ENCODE data around the gene JPH2. TPM values are rescaled to one million over a fixed set of nuclear protein-coding genes. Genes with fewer than 3 reads are reported as not detected.

Gene JPH2
- total RNA-seq, 2 donors from 2014 or later: 29.1 to 31.1 TPM

DNA sequence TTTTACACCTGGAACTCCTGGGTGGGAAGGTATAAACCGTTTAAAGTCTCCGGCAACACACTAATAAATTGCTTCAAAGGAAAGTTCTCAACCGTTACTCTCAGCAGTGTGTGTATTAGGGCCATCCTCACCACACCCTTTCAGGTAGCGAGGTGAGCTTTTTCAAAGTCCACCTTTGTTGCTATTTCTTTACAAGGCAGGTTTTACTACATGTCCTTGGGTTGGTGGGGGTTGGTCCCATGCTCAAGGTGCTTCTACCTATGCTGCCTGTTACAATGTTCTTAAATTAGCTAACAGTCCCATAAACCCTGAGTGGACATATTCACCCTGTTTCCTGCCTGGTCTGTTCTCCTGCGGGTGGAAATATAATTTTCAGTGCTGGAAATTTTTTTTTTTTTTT is 36.7 kb upstream of the JPH2 start:
- TF ChIP-seq POLR2A (IDR thresholded peaks at IDR 0.05): no peak
- no peak for TF ChIP-seq POLR2AphosphoS5 (IDR thresholded peaks at IDR 0.05)
- TF ChIP-seq, protein P1, sequence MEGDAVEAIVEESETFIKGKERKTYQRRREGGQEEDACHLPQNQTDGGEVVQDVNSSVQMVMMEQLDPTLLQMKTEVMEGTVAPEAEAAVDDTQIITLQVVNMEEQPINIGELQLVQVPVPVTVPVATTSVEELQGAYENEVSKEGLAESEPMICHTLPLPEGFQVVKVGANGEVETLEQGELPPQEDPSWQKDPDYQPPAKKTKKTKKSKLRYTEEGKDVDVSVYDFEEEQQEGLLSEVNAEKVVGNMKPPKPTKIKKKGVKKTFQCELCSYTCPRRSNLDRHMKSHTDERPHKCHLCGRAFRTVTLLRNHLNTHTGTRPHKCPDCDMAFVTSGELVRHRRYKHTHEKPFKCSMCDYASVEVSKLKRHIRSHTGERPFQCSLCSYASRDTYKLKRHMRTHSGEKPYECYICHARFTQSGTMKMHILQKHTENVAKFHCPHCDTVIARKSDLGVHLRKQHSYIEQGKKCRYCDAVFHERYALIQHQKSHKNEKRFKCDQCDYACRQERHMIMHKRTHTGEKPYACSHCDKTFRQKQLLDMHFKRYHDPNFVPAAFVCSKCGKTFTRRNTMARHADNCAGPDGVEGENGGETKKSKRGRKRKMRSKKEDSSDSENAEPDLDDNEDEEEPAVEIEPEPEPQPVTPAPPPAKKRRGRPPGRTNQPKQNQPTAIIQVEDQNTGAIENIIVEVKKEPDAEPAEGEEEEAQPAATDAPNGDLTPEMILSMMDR (IDR thresholded peaks at IDR 0.05): no peak
- no peak for DNase-seq (ENCODE audit: low spot score)
- intact Hi-C loops (cut with DNase I): no loop called here
- 46% methylated on average over 5 of the region's 5 CpGs for WGBS
- H3K4me3 ChIP-seq: no peak overlapping the region
- no peaks in the 10 kb centered on the region for H3K36me3 ChIP-seq
- H3K27ac ChIP-seq: no peak overlapping the region
- H3K4me1 ChIP-seq (replicated peaks): no peaks in the 10 kb centered on the region
- H3K9me3 ChIP-seq: no peaks in the 10 kb centered on the region
- no peaks in the 10 kb centered on the region for H3K27me3 ChIP-seq (replicated peaks; ENCODE audit: insufficient read depth)

DNA sequence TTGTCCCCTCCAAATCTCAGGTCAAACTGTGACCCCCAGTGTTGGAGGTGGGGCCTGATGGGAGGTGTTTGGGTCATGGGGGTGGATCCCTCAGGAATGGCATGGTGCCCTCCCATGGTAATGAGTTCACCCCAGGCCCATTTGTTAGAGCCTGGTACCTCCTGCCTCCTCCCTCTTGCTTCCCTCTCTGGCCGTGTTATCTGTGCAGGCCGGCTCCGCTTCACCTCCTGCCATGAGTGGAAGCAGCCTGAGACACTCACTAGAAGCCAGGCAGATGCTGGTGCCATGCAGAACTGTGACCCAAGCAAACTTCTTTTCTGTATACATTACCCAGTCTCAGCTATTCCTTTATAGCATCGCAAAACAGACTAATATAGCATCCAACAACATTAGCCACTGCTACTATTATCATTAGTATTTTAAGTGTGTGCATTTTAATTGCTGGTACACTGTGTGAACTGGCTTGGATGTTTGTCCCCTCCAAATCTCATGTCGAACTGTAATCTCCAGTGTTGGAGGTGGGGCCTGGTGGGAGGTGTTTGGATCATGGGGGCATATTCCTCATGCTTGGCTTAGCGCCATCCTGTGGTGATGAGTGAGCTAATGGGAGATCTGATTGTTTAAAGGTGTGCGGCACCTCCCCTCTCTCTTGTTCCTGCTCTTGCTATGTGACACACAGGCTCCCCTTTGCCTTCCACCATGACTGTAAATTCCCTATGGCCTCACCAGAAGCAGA is 35.8 kb upstream of the JPH2 start:
- WGBS: 64% methylated on average over 7 of the region's 7 CpGs
- TF ChIP-seq, protein P1 (IDR thresholded peaks at IDR 0.05): no peak
- TF ChIP-seq POLR2AphosphoS5 (IDR thresholded peaks at IDR 0.05) (no peak), POLR2A (IDR thresholded peaks at IDR 0.05) (no peak)
- Histone ChIP-seq H3K4me1 (replicated peaks) (no peaks in the 10 kb centered on the region), H3K27ac (no peak overlapping the region), H3K9me3 (no peaks in the 10 kb centered on the region), H3K4me3 (no peak overlapping the region), H3K36me3 (no peaks in the 10 kb centered on the region), H3K27me3 (replicated peaks; ENCODE audit: insufficient read depth) (no peaks in the 10 kb centered on the region)
- intact Hi-C loops (cut with DNase I): no loop called here
- no peak for DNase-seq (ENCODE audit: low spot score)

DNA sequence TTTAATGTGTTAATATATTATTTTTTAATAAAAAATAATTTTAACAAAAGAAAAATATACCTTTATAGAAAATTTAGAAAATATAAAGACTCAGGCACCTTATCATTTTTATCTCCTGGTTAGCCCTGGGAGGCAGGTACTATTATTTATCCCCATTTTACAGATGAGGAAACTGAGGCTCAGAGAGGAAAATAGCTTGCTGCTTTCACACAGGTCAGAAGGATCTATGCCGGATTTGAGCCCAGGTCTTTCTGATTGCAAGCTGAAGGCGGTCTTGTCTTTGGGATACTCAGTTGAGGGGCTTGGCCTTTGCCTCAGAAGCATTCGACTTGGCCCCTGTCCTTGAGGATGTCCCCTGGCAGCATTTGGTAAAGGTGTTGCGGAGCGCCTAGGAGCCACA is 35.0 kb upstream of the JPH2 start:
- intact Hi-C loops (cut with DNase I): no loop called here
- WGBS: 94% methylated on average over 5 of the region's 5 CpGs
- TF ChIP-seq POLR2AphosphoS5 (IDR thresholded peaks at IDR 0.05) (no peak), POLR2A (IDR thresholded peaks at IDR 0.05) (no peak)
- TF ChIP-seq, protein P1 (IDR thresholded peaks at IDR 0.05): no peak

DNA sequence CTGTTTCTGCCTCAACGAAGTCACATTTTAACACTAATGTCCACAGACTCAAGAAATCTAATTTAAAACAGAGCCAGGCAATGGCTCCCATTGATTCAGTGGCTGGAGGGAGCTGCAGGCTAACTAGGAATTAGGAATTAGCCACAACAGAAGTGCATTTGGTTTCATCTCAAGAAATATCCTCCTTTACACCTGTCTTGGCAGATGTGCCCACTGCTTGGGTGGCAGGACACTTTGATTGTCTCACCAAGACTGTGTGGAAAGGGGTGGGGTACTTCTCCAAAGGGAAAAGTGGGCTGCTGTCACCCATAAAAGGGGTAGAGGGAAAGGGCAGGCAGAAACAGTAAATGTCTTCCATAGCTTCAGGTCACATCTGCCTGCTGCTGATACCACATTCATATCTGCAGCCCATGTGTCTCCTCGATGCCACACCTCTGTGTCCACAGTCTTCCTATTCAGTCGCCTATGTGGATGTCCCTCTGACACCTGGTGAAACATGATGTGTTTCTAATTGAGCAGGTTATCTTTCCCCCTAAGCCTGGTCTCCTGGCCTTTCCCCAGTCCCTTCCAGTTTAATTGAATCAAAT is 34.5 kb upstream of the JPH2 start:
- intact Hi-C loops (cut with DNase I): no loop called here
- TF ChIP-seq POLR2AphosphoS5 (IDR thresholded peaks at IDR 0.05) (no peak), POLR2A (IDR thresholded peaks at IDR 0.05) (no peak)
- TF ChIP-seq, protein P1 (IDR thresholded peaks at IDR 0.05): no peak
- WGBS: 95% methylated on average over 3 of the region's 3 CpGs
- no peak overlapping the region for H3K4me3 ChIP-seq
- H3K9me3 ChIP-seq: no peaks in the 10 kb centered on the region
- H3K27ac ChIP-seq: no peak overlapping the region
- no peaks in the 10 kb centered on the region for H3K36me3 ChIP-seq
- no peaks in the 10 kb centered on the region for H3K4me1 ChIP-seq (replicated peaks)
- H3K27me3 ChIP-seq (replicated peaks; ENCODE audit: insufficient read depth): no peaks in the 10 kb centered on the region
- DNase-seq (ENCODE audit: low spot score): no peak

More for the DNA sequence above, 35.0 kb upstream of the JPH2 start:
- Histone ChIP-seq H3K36me3 (no peaks in the 10 kb centered on the region), H3K9me3 (no peaks in the 10 kb centered on the region), H3K4me1 (replicated peaks) (no peaks in the 10 kb centered on the region), H3K27ac (no peak overlapping the region), H3K4me3 (no peak overlapping the region), H3K27me3 (replicated peaks; ENCODE audit: insufficient read depth) (no peaks in the 10 kb centered on the region)
- no peak for DNase-seq (ENCODE audit: low spot score)

DNA sequence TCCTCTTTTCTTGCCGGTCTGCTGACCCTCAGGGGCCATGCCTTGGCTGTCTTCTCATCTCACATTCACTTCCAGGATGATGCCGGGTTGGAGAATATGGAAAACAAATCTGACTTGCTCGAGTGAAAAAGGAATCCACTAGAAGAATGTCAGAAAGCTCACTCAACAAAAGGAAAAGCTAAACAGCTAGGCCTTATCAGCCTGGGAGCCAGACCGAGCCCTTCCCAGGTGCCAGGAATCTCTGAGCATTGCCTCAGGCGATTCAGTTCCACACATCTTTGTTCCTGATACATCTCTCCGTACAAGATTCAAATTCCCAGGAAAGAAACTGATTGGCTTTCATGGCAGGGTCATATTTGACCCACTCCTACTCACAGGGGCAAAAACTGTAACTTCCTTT is 32.8 kb upstream of the JPH2 start:
- 56% methylated on average over 6 of the region's 6 CpGs for WGBS
- no peaks in the 10 kb centered on the region for H3K9me3 ChIP-seq
- no peak for DNase-seq (ENCODE audit: low spot score)
- no peaks in the 10 kb centered on the region for H3K4me1 ChIP-seq (replicated peaks)
- no peak overlapping the region for H3K4me3 ChIP-seq
- no peaks in the 10 kb centered on the region for H3K27me3 ChIP-seq (replicated peaks; ENCODE audit: insufficient read depth)
- intact Hi-C loops (cut with DNase I): loop anchor here (5.0 to 10.0 kb wide), 3 partner anchors 168 to 385 kb away; partner anchors contain the start of gene SERINC3
- H3K36me3 ChIP-seq: no peaks in the 10 kb centered on the region
- TF ChIP-seq POLR2AphosphoS5 (IDR thresholded peaks at IDR 0.05) (no peak), POLR2A (IDR thresholded peaks at IDR 0.05) (no peak)
- TF ChIP-seq, protein P1 (IDR thresholded peaks at IDR 0.05): no peak
- no peak overlapping the region for H3K27ac ChIP-seq
